CMK (cell line): ENCODE data around the gene ZFAND3.

ENCODE experiments used
- DNase-seq: peaks from one replicate; pipeline ENCODE4 v3.0.0-alpha.2; 2010; ENCODE audit warnings: low read depth

The ZFAND3 gene

DNA sequence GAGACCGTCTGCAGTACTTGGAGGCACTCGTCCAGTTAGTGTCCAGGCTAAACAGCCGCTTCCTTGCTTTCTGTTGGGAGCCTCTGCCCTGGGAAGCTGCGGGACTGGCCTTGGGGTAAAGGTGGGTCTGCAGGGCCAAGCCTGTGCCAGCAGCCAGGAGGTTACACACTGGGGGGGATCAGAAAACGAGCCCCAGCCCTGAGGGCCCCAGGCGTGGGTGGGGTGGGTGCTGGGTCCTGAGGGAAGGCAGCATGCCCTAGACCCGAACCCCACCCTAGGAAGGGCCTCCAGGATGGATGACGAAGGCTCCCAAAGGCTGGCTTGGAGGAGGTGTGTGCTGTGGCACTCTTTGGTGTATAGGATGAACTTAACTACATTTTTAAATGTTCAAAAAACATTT is 335.2 kb downstream of the ZFAND3 start:
- DNase-seq, result no peak

DNA sequence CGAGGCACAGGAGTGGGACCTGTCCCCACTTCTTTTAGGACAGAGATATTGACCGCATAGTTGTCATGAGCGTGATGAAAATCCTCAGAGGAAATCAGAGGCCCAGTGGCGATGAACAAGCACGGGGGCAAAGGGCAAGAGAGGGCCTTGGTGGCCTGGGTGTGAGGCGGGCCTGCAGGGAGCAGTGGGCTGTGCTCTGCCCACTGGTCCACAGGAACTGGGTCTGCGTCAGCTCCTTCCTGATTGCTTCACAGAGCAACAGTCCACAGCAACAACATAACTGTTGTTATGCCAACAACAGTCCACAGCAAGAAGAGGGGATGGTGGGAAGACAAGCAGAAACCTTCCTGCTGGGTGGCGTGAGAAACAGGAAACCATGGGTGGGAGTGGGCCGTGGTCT is 335.6 kb downstream of the ZFAND3 start:
- DNase-seq, result no peak

DNA sequence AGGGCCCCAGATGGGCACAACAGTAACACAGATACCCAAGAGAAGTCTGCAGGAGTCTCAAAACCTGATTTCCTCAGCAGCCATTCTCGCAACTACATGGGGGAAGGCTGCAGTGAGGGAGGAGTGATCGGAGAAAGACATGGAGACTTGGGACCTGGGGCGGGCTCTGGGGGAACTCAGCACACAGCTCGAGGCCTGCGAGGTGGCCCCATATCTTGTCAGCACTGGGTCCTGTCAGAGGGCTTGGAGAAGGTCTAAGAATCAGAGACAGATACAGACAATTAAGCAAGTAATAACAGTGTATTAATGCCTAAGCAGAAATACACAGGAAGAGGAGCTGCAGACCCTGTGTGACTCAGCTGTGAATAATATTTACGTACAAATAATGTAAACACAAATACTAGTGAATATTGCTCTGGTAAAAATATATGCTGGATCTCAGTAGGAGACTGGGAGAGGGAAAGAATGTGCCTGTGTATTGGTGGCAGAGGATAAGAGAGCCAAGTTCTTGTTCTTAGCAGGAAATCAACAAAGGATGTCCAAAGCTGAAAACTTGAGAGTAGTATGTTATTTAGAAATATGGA is 336.2 kb downstream of the ZFAND3 start:
- no peak for DNase-seq

DNA sequence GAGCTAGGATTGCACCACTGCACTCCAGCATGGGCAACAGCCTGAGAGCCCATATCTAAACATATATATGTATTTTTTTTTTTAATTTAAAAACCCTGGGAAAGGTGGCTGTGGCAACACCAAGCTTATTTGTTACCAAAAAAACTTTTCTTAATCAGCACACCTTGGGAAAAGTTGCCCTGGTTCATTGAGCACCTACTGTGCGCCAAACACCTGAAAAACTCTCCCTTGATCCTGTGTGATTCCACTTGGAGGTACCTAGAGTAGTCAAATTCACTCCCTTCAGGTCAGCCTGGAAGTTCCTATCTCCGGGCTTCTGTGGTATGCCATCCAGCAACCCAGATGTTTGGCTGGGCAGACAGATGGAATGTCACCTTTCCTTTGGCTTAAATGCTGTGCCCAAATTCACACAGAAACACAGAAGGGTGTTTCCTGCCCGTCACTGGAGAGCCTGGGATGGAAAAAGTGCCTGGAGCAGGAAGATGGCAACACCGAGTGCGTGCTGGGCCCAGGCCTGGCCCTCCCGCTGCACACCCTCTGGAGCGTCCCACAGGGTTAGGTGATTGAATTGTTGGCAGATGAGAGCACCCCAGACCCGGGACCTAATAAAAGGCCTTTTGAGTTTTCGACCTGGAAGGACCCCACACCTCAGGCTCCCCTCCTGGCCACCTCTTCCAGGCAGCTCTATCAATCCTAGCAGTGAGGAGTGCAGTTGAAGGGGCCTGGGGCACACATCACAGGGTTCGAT is 337.5 kb downstream of the ZFAND3 start:
- DNase-seq, result no peak

DNA sequence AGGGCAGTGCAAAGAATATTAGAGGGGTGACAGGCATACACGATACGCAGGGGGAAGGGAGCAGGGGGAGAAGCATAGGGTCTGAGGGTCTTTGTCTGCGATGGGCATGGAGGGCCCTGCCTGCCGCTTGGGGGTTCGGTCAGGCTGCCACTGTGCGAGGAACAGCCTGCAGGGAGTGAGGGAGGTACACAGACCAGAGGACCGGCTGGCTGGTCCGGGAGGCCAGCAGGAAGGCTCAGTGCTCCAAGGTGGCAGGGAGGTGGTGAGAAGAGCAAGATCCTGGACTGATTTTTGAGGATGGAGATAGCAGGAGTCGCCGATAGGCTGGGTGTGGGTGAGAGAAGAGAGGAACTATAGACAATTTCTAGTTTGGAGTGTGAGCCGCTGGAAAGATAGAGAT is 338.4 kb downstream of the ZFAND3 start:
- DNase-seq, result no peak

DNA sequence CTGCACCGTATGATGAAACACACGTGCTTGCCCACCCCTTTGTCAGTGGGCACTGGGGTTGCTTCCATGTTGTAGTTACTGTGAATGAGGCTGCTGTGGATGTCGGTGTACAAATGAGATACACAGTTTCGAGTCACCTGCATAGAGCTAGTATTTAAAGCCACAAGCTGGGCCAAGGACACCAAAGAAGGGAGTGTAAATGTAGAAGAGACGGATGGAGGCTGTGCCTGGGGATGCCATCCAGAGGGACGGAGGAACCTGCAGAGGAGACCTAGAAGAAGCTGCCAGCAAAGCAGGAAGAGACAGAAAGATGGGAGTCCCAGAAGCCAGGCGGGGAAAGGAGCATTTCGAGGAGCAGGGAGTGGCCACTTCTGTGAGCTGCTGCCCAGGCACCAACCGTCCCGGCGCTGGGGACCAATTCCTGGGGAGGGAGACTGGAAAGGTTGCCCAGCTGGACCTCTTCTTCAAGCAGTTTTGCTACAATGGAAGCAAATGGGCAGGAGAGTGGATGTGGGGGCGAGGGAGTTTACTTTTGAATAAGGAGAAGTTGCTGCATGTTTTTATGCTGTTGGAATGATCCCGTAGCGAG is 339.3 kb downstream of the ZFAND3 start:
- DNase-seq, result no peak

DNA sequence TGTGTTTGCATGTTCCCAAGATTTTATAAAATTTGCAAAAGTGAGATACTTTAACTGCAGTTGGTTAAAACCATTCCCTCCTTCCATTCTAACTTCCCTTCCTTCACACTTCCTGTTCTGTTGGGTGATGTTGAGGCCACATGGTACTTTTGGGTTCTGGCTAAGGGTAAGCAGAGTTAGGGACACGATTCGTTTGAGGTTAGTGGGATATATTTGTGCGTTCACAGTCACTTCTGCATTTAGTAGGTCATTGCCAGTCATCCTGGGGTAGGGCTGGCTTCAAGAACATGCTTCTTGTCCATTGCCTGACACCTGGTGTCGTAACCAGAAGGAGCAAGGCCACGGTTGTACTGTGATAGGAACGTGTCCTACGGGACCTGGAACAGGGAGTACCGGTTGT is 340.1 kb downstream of the ZFAND3 start:
- DNase-seq, result no peak

DNA sequence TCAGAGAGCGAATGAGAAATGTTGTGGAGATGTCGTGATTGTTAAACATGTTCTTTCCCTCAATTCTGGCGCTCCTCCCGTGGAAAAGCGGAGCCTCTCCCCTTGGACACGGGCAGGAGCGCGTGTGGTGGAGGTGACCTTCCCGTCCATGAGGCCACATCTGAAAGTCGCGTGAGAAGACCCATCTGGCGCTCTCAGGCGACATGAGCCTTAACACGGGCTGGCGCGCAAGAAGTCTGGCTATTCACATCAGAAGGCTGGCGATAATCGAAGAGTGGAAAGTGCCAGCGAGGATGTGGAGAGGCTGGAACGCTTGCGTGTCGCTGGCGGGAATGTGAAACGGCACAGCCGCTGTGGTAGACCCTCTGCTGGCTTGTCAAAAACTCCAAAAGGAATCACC is 341.3 kb downstream of the ZFAND3 start:
- no peak for DNase-seq

DNA sequence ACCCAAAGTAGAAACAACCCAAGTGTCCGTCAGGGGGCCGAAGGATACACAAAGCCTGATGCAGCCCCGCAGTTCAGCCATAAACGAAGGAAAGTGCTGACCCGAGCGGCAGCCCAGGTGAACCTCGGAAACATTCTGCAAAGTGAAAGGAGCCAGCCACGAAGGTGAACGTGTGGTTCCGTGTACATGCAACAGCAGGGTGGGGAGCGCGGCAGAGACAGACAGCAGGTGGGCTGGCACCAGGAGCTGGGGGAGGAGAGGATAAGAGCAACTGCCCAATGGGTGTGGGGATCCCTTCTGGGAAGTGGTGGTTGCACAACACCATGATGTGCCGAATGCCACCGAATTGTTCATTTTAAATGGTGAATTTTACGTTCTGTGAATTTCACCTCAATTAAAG is 341.8 kb downstream of the ZFAND3 start:
- DNase-seq, result no peak

DNA sequence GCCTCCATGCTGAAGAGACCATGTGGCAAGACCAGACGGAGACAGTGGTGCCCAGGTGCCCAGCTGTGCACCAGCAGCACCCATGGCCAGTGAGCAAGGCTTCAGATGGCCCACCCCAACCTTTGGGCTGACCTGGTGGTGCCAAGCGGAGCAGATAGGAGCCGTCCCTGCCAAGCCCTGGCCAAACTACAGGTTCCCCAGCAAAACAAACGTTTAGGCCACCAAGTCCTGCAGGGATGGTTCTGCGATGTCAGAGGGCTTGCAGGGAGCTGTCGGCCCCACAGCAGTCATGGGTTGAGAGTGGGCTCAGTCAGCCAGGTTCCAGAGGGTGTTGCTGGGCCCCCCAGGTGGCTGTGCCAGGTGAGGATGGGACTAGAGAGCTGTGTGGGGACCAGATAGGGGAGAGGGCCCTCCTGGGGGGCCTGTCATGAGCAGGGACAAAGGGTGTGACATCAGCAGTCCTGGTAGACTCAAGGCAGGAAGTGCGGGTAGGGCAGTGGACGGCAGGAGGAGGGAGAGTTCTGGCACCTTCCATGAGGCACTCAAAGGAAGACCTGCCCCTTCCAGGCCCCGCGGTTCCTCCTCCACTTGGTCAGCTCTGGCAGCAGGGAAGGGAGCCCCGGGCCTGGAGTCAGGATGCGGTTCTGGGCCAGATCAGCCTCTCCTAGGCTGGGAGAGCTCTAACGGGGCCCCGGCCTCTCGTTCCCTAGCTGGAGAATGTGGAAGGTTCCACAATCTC is 342.4 kb downstream of the ZFAND3 start:
- DNase-seq, result no peak

DNA sequence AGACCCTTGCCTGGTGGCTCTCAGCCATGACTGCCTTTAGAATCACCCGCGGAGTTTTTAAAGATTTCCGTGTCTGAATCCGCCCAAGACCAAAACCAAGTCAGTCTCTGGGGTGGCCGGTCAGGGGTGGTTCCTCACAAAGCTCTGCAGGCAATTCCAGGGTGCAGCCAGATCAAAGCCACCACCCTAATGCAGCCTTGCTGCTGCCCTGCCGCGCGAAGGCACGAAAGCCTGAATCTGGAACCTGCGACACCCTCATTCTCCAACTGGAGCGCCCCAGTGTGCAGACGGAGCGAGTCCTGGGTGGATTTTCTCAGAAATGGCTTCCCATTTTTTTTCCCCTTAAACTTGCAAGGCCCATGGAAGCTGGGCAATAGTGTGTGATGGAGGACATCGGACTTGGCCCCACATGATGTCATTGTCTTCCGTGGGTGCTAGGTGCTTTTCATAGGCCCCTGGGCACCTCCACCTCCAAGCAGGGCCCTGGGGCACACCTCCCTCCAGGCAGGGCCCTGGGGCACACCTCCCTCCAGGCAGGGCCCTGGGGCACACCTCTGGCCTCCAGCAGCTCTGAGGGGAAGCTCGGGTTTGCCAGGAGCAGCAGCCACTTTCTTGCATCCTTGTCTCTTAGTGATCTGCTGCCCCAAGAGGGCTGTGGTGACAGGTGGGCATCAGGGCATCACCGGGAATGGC is 343.1 kb downstream of the ZFAND3 start:
- no peak for DNase-seq

DNA sequence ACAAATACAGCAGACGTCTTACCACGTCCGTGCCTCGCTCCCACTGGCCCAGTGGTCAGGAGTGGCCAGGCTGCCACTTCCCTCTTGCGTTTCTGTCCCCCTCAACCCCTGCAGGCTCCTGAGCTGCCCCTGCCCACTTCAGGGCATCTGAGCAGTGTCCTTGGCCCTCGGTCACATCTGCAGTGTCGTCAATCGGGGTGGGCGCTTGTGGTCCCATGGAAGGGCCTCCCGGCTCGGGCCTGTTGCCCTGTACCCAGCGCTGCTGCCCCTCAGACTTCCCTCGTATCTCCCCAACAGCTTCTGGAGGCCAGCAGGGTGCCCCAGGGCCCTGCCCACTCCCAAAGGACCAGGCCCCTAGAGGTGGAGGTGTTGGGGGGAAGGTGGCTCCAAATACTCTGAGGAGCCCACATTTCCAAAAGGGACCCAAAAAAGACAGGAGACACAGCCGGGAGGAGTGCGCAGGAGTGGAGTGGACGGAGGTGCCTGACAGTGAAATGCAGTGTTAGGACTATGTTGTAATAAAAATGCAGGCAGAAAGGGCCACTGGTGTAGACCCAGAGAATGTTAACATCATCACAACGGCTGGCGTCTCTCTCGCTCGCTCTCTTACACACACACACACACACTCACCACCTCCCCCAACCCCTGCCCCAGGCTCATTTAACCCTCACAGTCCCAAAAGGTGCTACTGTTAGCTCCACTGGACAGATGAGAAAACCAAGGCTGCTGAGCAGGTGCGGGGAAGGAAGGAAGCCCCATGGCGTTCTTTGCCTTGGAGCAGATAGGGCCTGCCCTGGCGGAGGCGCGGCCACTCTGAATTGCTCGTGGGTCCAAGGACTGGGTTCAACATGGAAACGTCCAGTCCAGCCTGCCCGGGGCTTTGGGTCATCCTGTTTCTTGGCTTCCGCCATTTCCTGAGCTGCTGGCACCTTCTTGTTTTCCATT is 343.9 kb downstream of the ZFAND3 start:
- no peak for DNase-seq

DNA sequence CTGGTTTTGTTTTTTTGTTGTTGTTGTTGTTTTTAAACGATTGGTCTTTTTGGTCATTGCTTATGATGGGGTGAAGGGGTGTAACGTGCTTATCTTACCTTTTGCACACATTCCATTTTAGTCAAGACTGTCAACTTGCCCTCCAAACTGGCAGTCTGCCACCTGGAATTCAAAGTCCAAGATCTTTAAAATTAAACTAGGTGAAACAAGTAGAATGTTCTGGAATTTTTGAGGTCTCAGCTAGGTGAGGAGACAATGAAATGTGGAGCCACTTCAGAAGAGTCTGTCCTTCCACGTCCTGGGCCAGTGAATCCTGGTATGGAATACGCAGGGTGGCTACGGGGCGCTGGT is 344.6 kb downstream of the ZFAND3 start:
- no peak for DNase-seq

DNA sequence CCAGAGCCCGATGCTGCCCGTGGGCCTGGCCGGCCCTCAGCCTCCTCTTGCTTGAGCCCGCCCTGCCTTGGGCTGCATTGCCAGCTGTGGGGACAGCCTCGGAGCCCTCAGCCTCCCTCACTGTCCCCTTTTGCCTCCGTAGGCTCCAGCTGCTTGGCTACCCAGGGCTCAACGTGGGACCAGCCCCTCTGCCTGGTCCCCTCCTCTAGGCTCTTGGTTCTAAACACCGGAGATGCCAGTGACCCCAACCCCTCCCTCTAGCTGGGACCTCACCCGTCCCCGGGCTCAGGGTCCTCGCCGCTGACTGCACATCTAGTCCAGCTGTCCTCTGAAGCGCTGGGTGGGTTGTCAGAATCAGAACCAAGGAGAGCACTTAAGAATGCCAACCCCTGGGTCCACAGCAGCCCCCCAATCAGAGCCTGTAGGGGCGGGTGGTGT is 345.2 kb downstream of the ZFAND3 start:
- no peak for DNase-seq

DNA sequence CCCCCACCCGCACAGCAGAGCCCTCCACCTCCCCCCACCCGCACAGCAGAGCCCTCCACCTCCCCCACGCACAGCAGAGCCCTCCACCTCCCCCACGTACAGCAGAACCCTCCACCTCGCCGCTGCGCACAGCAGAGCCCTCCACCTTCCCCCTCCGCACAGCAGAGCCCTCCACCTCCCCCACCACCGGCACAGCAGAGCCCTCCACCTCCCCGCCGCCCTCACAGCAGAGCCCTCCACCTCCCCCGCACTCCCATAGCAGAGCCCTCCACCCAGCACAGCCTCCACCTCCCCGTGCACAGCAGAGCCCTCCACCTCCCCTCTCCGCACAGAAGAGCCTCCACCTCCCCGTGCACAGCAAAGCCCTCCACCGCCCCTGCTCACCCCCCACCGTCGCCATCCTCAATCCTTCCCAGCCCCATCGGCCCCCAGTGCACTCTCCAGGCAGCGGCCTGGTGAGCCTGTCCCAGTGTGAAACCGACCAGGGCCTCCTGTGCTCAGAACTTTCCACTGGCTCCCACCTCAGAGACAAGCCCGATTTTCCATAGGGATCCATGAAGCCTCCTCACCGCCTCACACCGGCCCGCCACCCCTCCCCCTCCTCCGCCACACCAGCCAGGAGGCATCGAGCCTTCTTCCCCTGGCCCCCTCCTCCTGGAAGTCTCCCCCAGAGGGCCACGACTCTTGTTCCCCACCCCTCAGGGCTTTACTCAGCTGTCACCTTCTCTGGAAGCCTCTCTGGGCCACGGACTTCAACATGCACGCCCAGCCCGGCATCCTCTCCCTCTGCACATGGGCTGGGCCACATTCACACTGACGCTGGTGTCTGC is 347.1 kb downstream of the ZFAND3 start:
- DNase-seq, result no peak

DNA sequence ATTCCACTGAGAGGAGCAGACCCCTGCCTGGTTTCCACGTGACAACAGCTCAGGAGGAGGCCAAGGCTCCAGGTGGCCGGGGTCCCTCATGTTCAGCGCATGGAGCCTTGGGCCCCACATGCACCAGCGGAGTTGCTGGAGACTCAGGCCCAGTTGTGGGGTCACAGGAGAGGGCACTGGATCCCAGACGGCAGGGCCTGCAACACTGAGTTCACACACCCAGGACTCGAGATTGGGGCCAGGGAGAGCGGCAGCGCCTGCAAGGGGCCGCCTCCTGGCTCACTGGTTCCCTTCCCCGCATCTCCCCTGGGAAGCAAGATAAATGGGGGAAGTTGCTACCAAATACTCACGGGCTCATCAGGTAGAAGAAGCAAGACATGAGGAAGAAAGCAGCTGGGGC is 348.1 kb downstream of the ZFAND3 start:
- DNase-seq, result no peak

DNA sequence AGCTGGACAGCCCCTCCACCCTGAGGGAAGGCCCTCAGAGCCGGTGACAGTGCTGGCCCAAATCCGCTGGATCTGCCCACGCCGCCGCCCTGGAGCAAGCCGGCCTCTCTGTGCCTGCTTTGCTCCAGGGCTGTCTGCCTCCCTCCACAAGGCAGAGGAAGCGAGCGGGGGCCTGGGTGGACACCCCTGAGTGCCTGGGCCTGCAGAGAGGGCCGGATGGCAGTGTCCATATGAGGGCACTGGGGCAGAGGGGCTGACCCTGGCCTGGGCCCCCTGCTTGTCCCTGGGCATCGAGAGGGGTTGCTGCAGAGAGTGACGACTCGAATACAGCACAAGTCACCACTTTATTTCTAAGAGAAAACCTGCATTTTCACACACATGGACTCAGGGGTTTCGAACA is 348.6 kb downstream of the ZFAND3 start:
- no peak for DNase-seq

DNA sequence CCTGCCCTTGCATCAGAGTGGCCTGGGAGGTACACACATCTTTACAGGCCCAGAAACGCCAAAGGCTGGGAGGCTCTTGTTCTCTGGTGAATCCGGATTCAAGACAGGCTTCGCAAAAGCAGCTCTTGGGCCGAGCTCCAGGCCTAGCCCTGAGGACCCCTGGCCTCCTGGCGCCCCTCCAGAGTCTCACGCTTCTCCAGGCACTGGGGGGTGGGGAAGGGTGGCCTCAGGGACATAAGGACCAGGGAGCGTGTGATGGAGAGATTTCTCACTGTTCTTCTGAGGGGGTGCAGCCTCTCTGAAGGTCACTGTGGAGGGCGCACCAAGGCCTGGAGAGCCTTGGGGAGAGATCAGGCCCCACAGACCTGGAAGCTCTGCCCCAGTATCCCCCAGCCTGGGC is 349.2 kb downstream of the ZFAND3 start:
- no peak for DNase-seq

DNA sequence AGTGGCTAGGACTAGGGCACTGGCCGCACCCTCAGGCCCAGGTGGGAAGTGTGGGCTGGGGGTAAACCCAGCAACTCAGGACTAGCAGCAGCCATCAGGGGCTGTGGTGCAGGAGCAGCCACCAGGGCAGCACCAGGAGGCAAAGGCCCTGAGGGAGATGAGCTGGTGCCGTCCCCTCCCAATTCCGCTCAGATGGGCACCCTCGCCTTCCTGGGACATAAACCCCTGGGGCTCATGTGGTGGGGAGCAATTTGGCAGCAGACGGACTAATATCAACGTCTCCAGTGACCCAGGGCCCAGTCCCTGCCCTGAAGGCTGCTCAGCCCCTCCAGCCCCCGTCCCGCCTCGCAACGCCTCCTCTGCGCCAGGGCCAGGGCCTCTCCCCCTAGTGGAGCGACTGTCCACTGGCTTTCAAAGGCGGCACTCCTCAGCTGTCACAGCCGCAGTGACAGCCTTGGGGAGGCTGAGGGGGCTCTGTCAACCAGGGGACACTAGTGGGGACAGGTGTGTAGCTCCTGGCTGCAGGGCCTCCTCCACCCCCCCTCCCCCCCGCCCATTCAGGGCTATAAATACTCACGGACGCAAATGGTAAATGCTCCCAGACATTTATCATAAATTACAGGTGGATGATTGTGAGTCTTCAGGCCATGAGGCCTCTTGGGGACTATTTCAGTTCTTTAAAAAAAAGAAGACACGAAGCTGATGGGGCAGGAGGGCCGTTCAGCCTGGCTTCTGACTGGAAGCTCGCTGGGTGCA is 349.9 kb downstream of the ZFAND3 start:
- no peak for DNase-seq
